HG02943 (cell line): ENCODE measurements around the gene ADAM22.
"Not testable (repeated sequence)": the region's sequence is repeated elsewhere in the genome, so short reads cannot be mapped to it uniquely, and the experiment has no call there.

Experiments used
- ATAC-seq: cut with Tn5 transposase; IDR thresholded peaks from one replicate; pipeline ENCODE4 v1.9.1; 2021; ENCODE audit warnings: mild to moderate bottlenecking, low read depth, moderate library complexity; ENCODE audit not compliant: unreplicated experiment

Gene ADAM22

DNA sequence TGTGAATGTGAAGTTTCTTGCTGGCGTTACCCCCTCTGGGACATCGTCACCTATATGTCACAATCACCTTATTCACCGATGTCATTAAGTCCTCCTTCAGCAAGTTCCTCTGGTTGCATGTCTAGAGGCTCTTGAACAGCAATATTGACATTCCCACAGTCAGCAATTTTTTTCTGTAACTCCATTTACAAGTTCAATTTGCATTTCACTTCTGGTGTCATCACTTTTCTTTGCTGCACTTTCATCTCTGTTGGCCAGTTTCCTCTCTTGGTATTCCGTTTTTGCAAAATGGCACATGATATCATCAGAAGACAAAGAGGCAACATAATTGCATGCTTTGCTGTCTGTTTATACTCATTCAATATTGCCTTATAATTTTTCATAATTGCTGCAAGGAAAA, 216.0 kb downstream of the ADAM22 start:
- ATAC-seq: no peak

- ATAC-seq: no peak
Observed at GRCh38 chr7:88151119-88151790, 217.2 kb downstream of the ADAM22 start.

DNA sequence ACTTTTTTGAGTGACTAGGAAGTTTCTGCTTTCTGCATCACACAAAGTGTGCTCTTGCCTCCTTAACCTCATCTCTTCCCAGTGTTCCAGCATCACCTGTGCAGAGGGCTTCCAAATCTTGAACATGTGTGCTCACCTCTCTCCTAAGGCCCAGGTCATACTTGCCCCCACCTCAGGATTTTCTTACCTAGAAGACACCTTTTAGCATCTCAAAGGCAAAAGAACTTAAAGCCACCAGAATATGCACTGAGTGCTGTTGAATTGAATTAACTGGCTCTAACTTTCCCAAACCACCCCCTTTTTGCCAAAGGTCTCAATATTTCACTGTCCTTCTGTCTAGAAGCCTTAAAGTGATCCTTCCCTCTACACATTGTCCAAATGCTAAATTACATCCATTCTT, 219.3 kb downstream of the ADAM22 start:
- ATAC-seq: no peak

DNA sequence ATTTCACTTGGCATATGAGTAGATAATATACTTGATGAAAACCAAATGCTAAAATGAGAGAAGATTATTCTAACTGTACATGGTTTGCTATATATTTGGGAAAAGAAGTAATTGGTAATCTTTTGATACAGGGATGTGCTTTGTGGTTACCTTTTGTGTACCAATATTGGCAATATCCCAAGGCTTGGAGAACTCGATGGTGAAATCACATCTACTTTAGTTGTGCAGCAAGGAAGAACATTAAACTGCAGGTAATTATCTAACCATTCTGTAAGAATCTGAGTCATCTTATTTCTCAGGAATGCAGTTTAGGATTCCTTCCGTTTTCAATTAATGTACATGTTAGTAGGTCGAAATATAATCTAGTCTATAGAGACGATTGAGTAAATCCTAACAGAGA, 221.7 kb downstream of the ADAM22 start:
- no peak for ATAC-seq

DNA sequence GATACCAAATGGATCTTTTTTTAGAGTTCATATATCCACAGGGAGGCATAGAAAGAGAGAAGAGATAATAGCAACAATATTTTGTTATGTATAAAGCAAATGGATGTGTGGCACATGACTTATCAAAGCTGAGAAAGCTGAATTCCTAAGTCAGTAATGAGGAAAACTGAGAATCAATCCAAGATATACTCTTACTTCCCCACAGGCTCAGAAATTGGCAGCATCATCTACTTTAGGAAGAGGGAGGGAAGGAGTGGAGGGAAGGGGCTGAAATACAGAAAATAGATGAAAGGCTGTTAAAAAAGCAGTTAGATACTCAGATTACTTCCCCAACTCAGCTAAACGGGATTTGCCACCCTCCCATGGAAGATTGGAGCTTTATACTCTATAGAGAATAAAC, 222.3 kb downstream of the ADAM22 start:
- ATAC-seq: no peak

GRCh38 chr7:88159741-88160140, 225.7 kb downstream of the ADAM22 start:
- ATAC-seq: not testable (repeated sequence)

DNA sequence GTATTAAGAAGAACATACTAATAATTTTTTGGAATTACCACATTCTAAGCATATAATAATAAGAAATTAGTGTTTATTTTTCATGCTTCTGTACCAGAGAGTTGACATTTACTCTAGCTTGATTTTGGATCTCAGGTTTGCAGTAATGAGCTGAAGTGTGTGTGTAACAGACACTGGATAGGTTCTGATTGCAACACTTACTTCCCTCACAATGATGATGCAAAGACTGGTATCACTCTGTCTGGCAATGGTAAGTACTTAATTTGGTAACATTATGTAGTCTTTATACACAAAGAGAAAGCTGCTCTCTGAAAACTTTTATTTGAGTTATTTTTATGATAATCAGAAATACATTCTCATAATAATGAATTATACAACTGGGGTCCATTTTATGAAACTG, 231.6 kb downstream of the ADAM22 start:
- no peak for ATAC-seq

- ATAC-seq: no peak
Observed at GRCh38 chr7:88167223-88167622, 233.2 kb downstream of the ADAM22 start.

DNA sequence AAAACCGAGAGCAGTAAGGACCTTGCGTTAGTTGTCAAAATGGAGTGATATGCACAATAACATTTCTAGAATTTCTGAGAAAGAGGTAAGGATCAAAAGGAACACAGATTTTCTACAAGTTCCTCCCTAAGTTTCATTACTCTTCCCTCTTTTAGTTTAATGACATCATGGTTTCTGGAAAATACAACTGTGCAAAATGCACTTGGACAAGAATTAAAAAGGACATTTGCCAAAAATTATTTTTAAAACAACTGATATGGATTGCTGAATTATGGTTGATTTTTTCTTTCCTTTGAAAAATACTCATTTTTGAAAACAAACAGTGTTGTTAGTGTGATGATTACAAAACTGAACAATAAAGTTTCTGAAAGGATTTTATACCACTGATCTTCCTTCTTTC, 233.7 kb downstream of the ADAM22 start:
- no peak for ATAC-seq

DNA sequence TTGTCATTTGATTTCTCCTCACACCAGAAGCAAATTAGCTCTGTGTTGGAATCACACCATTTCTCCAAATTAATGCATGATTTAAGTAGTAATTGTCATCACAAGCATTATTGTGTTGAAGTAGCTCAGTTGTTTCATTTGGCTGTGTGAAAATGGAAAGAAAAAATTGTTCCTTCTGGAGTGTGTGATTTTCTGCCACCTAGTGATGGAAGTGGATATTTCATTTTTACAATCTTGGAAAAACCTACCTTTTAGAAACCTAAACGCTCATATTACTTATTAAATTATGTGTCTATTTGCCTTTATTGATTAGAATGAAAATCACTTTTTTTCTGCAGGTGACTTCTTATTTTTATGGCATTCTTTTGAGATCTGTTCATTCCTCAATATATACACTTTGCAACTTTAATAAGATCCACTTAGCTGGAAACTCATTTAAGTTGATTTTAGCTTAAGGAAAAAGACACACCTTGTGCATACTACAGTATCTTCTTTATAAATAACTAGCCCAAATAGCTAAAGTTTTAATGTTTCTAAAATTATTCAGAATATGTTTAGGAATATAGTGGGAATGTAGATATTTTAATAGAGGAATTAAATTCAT, 235.8 kb downstream of the ADAM22 start:
- ATAC-seq: no peak

DNA sequence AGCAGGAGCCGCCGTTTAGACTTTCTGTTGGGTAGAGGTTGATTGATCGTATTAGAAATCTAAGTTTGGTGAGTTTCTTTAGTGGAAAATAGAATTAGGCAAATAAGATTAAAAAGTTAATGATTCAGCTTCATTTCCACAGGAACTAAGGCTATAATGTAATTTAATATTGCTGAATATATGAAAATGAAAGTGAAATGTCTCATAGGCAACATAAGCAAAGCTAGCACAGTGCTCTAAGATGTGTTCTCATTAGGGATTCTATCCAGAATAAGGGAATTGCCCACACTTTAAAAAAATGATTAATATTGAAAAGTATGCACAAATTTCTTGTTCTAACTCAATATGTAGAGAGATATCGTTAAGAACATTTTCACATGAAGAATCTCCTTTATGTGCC, 238.8 kb downstream of the ADAM22 start:
- no peak for ATAC-seq

- ATAC-seq: no peak
Observed at GRCh38 chr7:88176190-88176589, 242.1 kb downstream of the ADAM22 start.

- ATAC-seq: no peak
Observed at GRCh38 chr7:88183051-88183450, 249.0 kb downstream of the ADAM22 start.

DNA sequence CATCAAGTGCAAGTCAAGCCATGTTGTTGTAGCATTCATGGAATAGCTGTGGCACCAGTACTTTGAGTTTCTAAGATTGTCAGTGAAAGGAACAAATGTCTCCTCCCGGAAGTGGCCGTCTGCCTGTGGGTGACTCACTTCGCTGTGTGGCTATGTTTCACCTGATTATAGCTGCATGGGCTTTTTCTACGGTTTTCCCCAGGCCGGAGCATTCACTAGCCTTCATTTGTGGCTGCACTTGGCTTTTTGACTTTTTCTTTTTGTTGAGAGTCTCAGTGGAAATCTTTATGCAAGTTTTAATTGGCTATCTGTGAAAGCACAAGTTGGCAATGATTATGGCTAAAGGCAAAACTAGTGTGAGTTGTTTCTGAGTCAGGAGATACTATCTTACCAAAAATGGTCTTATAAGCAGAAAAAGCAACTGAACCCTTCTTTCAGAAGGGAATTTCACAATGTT, 250.8 kb downstream of the ADAM22 start:
- ATAC-seq: no peak

DNA sequence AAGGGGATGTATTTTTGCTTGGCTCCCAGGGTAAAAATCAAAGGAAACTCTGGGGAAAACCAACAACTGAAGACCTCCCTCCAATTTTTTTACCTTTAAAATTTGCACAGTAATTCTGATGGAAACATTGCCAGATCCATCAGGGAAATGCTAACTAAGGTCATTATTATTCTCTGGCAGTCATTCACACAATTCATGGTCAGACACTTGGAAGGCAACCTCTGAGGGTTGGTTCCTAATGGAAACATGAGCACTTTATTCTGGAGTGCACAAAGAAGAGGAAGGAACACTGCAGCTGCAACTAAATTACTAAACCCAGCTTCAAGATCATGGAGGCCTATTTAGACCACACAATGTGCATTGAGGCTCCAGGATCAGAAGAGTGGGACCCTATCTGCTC, 251.6 kb downstream of the ADAM22 start:
- no peak for ATAC-seq

DNA sequence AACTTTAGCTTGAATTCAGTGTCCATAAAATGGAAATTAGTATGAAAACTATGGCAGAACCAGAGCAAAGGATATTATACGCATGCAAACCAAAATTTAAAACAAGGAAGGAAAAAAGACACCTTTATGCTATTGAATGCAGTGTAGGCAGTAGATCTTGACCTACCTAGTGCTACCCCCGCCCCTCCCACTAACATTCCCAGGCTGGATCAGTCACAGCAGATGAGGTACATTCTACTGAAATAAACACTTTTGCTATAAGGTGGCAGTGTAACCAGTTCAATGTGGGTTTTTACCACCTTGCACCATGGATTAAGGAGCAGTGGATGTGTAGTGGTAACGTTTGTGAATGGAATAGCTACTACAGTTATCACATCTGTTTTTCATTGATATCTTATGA, 257.9 kb downstream of the ADAM22 start:
- no peak for ATAC-seq

- no peak for ATAC-seq
Observed at GRCh38 chr7:88200261-88200660, 266.2 kb downstream of the ADAM22 start.

DNA sequence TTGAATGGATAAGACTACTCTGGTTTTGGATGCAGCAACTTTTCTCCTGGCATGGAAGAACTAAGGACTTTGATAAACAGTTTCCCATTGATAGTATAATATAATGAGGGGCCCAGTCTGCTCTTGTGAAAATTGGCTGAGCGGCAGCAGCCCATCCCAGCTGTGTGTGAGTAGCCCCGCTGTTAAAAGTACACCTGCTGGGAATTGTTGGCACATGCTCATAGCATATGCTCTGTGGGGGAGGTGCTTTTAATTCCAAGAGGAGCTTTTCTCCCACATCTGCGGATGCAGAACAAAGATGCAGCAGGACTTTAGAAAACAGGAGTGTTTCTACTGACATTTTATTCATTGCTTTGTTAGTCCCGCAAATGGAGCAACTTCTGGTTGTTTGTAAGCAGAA, 266.7 kb downstream of the ADAM22 start:
- no peak for ATAC-seq

- no peak for ATAC-seq
Observed at GRCh38 chr7:88201305-88201704, 267.3 kb downstream of the ADAM22 start.

DNA sequence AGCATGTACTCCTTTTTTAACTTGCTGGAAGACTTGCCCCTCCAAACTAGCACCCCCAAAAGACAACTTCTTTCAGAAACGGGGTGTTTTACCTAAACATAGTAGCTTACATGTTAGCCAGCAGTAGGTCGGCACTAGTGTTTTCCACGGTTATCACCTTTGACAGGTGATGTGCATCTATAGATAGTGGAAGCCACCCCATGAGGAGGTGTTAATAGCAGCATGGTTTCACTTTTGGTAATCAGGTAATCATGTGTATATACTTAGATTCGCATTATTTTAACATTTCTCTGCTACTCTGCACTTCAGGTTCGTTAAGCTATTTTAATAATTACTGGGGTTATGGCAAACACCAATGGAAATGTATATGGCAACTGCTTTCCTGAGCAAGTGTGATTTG, 268.2 kb downstream of the ADAM22 start:
- ATAC-seq: no peak

- ATAC-seq: no peak
Observed at GRCh38 chr7:88202799-88203198, 268.7 kb downstream of the ADAM22 start.

- ATAC-seq: no peak
Observed at GRCh38 chr7:88203401-88203800, 269.4 kb downstream of the ADAM22 start.
